ENCODE data around the gene NPAS3.
"Not testable (repeated sequence)": the region's sequence is repeated elsewhere in the genome, so short reads cannot be mapped to it uniquely, and the experiment has no call there.

The NPAS3 gene

DNA sequence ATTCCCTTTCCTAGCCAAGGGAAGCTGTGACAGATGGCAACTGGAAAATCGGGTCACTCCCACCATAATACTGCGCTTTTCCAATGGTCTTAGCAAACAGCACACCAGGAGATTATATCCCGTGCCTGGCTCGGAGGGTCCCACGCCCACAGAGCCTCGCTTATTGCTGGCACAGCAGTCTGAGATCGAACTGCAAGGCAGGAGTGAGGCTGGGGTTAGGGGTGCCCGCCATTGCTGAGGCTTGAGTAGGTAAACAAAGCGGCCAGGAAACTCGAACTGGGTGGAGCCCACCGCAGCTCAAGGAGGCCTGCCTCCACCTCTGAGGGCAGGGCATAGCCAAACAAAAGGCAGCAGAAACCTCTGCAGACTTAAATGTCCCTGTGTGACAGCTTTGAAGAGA lies 149.6 kb downstream of the NPAS3 start:
- not testable (repeated sequence) for DNase-seq

DNA sequence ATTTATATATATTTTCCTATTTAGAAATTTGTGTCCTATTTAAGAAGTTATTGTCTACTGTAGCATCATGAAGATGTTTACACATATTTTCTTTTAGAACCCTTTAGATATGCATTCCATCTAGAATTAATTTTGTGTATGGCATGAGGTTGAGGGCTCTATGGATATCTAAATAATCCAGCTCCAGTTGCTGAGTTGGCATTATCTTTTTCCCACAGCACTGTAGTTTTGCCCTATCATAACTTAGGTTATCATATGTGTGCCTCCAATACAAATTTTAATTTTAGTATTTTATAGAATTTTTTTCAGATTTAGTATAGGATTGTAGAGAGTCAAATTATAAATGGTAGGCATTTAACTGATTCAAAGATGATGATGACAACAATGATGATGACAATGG lies 159.3 kb downstream of the NPAS3 start:
- no peak for DNase-seq

DNA sequence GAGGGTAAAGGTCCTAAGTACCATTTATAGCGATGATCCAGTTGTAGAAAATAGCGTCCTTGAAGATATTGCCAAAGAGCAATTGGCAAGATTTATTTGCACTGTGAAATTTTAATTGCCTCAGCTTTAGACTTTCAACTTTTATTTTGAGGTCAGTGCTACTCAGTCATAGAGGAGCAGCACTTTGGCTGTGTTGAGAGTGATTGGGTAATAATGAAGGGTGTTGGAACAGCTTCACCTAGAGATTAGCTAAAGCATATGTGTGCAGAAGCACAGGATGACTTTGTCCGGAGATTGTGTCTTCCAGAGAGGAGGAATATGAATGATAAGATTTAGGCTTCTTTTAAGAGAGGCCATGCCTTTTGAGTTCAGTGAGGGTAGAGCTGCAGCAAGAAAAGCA lies 164.8 kb downstream of the NPAS3 start:
- DNase-seq = no peak

DNA sequence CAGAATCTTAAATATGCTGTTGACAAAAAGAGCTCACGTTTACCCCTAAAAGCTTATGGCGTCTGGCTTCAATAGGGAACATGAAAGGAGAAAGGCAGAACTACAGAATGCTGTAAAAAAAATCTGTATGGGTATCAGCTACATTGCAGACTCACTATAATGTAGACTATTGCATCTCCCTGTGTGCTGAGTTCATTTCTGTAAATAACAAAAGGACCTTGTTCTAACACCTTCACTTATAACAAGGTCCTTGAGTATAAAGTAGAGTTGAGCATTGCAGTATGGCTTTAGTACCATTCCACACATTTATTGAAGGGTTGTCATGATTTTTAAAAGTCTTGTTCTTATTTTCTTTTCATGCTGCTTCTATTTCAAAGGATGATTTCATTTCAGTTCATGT lies 165.3 kb downstream of the NPAS3 start:
- no peak for DNase-seq

DNA sequence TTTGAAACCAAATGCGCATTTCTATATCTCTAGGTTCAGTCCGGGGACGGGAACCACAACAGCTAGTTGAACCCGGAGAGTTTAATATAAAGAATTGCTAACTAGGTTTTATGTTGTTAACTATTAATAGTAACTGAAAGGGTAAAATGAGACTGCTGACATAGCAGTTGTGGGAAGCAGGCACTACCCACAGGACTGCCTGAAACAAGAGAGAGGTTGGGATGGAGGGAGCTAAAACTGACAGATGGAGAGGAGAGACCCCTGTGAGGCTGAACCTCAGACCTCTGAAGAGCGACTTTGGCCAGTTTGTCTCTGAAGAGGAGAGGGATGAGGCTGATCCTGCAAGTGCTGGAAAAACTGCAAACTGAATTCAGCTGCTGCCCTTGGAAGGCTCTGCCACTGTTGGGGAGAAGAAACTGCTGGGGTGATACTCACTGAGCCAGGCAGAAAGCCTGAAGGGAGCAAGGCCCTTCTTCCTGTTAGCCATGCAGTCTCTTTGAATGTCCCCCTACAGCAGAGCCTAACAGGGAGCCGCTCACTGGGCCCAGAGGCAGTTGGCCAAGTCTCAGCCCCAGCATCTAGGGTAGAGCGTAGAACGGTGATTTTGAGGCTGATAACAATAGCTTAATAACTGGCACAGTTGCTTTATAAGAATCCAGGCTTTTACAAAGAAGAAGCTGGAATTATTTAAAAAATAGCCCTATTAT lies 172.2 kb downstream of the NPAS3 start:
- DNase-seq = no peak

DNA sequence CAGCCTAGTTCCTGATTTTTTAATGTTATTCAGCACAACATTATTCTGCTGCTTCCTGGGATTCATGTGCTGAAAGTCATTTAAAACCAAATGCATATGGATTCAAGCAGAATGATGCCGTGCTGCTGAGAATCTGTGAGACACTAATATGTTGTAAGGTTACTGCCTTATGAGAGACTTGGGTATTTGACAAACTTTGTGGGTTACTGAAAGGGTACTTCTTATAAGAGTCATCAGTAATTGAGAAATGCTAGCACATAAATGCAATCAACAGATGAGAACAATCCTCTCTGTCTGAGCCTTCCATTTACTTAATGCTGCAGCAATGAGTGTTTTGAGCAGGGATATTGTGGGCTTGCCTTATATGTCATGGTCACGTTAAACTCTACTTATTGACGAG lies 175.7 kb downstream of the NPAS3 start:
- DNase-seq = no peak

DNA sequence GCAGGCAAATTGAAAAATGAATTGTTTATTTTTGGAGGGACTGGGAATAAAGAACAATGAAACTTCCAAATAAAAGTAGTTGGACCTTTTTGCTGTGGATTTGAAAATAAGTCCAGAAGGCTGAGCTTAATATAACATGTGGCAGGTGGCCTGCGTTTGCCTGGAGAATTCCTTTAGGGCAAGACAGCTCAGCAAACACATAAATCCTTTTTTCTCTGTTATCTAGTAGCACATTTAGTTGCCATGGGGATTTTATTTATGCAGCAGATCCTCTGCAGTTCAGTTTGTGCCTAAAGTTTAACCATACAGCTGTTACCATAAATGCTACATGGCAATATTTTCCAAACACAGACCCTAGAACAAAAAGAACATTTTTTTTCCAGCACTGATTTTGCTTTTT lies 180.0 kb downstream of the NPAS3 start:
- no peak for DNase-seq

DNA sequence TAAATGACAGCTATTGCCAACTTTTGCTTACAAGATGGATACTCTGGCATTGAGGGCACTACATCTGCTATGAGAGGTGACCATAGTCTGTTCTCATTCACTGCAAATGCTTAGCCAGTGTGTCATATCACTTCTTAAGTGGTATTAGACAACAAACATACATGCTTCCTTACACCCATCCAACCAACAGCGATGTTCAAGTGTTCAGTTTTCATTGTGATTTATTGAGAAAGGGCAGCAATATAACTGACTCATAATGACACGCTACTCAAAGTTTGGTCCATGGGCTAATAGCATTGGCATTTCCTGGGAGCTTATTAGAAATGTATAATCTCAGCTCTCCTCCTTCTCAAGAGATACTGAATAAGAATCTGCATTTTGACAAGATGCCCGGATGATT lies 181.7 kb downstream of the NPAS3 start:
- DNase-seq = no peak

DNA sequence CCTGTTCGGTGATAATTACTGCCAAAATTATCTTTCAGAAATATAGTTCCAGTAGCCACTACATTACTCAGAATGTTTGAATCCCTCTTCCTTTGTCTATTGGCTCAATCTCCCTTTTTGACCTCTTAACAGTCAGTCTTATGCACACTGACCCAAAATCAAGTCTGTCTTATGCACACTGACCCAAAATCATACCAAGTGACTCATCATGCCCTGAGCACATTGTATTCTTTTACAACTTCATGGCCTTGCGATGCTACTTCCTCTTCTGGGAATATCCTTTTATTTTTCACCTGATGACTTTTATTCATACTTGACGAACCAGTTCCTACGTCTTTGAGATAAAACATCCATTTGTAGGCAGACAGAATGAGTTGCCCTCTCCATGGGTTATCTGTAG lies 182.3 kb downstream of the NPAS3 start:
- no peak for DNase-seq

DNA sequence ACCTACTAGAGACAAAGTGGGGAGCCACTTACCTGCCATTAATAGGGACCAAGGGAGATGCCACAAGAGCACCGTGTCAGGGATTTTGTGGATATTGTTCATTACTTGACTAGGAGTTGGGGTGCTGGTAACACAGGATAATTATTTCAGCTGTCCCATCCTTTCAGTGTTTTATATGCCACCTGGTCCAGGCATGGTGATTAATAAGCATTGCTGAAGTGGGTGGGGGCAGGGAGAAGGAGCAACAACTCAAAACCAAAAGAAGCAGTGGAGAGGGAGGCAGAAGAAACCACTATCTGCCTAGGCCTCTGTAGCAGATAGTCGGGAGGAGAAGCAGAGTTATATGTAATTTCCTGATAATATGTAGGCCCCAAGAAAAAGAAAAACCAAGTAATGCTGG lies 184.6 kb downstream of the NPAS3 start:
- DNase-seq = no peak

DNA sequence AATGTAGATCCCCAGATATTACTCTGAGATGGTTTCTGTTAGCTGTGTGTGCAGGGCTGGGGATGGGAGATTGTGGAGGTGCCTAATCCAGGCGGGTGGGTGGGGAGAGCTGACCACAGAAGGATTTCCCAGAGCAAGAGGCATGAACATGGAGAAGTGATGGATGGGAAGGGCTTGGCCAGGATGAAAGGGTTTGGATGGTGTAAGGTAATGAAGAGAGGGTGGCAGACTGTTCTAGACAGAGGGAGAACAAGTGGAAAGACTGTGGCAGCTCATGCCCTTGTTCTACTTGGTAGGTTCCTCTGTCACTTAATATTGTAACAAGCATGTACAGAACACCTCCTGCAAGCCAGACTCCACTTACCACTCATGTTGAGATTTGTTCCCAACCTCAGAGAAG lies 187.8 kb downstream of the NPAS3 start:
- DNase-seq = no peak

DNA sequence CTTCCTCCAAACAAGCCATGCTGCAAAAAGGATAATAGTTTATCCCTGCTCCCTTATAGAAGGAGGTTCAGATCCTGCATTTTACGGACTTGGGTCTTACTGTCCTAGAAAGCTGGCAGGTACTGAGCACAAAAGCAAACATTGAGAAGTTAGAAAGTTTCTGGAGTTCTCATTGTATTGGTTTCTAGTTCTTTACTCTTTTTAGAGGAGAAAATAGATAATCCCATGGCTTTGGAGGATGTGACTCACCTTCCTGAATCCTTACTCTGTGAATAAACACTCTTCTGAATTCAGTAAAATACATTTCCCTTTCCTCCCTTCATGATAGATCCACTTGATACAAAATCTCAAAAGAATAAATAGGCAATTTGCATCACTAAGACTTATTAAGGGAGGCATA lies 188.9 kb downstream of the NPAS3 start:
- DNase-seq = no peak

DNA sequence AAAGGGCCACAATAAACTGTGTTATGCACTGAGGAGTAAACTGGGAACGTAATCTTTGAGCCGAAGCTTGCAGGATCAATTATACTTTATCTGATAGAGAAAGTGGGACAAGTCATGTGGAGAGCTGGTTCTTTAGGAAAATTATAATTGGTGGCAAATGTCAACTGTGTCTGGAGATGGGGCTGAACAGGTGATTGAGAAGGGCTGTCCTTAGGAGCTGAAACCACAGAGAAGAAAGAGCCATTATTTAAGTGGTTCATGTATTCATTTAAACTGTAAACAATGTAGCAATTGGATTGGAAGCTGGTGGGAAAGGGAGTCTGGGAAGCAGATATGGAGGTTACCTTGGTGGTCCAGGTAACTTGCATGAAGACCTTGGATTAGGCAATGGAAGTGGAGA lies 193.1 kb downstream of the NPAS3 start:
- no peak for DNase-seq

DNA sequence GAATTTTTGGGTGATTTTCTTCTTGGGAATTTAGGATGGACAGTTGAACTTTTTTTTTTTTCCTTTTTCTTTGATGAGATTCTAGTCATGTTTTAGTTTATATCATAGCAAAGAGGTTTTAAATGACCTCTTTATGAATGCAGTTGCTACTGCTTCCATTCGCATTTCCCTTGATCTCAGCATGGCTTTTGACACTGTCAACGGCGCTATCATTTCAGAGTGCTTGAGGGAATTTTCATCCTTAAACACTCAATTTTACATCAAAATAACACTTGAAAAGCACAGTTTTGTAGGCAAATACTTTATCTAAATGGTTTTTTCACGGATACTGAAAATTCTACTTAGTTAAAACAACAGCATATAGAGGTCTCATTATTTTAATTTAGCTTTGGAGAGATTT lies 195.5 kb downstream of the NPAS3 start:
- no peak for DNase-seq

DNA sequence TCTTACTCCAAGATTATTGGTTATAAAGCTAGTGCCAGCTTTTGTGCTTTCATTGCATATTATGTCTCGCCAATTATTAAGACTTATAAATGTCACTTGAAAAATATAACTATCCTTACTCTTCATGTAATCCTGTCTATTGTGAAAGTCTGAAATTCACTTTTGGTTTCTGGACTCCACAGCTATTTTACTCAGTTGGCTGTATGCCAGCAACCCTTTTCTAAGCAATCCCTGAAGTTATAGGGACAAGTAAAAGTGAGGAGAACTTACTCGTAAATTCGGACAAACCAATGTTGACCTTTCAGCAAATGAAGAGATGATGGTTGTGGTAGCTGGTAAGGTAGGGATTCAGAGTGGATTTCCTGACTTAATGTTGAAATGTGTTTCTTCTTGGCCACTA lies 196.3 kb downstream of the NPAS3 start:
- no peak for DNase-seq

DNA sequence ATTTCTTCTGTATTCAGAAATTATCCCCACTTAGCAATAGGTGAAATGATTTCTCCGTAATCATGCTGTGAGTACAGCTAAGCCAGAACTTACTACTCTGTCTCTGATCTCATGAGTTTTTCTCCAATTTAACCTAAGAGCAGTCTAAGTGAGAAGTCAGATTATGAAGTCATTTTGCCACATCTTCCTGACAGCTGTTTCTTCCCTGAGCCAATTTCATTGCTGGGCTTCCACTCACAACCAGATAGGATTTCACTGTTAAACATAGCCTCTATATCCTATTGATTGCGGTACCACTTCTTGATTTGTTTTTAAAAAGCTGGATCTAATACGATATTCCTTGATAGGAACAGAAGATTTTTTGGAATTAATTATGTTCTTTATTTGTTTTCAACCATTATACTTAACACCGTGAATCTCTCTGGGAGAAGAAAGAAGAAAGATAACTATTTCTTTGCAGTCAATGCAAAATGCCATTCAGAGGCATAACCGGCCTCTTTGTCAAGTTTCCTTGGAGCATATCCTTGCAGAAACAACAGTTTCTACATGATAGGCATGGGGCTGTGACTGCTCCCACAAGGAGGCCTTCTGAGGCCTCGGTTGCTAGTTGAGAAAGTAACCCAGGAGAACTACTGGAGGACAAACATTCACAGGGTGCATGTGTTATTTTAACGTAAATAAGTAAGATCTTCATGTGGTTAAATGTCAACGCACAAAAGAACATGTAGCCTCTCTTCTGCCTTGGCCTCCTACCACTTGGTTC lies 212.2 kb downstream of the NPAS3 start:
- DNase-seq = no peak

DNA sequence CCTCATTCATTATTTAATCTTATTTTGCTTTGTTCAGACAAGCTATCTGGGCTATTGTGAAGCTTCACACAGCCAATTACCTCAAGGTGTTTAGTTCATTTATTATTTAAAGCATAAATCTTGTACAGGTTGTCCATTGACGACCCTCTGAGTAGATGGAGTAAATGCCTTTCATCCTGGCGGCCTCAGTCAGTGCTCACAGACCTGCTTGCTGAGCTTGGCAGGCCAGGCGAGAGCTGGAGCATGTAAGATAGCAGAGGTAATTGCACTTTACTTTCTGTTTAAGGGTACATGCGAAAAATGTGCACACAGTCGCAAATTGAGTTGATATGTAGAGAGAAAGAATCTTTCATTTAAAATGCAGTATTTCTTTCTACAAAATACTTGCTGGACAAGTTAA lies 224.4 kb downstream of the NPAS3 start:
- DNase-seq = no peak

DNA sequence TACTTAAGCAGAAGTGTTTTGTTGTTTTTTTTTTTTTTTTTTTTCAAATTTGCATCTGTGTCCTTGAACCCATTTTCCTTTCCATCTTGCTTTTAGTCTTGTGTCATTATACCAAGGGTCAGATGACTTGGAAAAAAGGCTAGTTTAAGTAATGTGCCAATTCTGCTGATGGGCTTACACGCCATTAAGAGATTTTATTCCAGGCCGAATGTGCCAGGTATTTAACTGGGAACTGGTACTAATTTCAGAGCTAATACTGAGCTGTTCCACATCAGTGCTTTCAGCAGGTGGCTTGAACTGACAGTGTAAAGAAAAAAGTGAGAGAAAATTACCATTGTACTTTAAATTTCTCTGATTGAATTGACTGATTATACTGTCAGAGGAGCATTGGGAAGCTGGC lies 224.9 kb downstream of the NPAS3 start:
- DNase-seq = no peak

DNA sequence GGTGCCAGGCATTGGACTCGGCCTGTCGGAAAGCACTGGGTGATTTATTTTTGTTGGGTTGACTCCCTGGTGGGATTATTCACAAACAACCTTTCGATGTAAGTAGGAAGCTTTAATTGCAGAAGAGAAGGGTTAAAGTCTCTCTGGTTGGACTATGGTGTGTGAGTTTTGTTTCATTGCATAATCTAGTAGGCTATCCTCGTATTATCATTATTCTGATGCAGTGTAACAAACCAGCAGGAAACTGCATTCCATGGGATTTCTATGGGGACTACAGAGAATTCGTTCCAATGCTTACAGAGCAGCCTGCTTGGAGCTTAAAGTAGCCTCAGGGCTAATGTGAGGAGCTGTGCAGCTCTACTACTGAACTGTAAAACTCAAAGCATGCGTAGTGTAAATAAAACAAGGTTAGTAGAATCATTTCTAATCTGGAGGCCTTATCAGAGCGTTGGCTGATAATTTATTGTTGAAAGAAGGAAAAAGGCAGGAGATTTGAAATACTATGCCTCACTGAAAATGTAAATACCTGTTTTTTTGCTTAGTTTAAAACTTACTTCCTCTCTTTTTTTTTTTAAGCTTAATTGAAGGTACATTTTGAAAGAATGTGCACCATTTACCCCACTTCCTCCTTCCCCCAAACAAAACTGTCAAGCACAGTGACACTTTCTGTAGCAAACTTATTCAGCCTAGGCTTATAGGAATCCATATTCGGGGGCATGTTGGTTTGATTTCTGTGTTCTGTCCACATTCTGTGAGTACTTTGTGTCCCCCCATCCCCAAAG lies 226.7 kb downstream of the NPAS3 start:
- DNase-seq = no peak

DNA sequence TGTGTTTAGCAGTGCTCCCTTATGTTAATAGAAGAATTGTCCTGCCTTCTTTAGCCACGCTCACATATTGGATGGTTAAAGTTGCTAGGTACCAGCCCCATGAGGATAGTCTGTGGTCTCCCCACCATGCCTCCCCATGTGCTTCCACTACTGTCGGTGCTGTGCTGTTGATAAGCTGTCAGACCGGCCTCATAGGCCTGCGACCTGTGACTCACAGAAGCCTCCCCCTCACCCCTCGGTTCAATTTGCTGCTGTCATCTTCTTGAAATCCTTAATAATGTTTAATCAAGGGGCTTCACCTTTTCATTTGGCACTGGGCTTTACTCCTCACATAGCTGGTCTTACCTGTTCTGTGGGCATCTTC lies 227.2 kb downstream of the NPAS3 start:
- no peak for DNase-seq

DNA sequence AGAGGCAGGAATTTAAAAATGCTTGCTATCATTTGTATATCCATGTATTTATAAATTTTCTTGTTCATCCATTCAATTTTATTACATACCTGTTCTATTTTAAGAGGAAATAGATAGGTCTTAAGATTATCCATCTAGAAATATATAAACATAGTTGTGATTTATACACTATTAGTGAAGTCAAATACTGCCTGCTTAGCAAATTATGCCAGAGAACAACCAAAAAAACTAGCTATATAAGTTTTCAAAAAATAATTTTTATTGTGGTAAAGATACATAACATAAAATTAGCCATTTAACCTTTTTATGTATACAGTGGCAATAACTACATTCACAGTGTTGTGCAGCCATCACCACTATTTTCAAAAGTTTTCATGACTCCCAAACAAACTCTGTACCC lies 237.3 kb downstream of the NPAS3 start:
- no peak for DNase-seq

DNA sequence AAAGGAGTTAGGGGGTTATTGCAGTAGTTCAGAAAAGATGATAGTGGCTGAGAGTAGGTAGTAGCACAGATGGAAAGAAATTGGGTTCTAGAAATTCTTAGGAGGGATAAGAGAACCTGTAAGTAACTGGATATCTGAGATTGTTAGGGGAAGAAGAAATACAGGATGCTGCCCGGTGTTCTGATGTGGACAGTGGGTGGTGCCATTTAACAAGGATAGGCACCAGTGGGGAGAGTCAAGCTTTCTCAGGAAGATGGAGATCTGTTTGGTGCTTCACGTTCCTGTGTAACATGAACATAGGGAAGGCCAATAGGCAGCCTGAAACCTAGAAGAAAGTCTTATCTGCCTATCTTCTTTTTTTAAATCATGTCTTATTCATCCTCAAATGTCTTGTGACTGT lies 245.9 kb downstream of the NPAS3 start:
- no peak for DNase-seq

DNA sequence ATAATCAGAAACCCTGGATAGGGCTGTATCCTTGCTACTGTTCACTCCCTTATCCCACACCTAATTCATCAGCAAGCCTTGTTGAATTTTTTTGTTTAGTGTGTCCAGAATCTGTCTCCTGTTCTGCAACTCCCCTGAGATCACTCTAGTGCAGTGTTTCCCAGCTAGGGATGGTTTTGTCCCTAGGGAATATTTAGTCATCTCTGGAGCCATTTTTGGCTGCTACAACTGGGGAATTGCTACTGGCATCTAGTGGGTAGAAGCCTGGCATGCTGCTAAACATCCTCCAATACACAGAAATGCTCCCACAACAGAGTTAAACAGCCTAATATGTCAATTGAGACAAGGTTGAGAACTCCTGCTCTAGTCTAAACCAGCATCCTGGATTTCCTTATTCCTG lies 248.0 kb downstream of the NPAS3 start:
- no peak for DNase-seq

DNA sequence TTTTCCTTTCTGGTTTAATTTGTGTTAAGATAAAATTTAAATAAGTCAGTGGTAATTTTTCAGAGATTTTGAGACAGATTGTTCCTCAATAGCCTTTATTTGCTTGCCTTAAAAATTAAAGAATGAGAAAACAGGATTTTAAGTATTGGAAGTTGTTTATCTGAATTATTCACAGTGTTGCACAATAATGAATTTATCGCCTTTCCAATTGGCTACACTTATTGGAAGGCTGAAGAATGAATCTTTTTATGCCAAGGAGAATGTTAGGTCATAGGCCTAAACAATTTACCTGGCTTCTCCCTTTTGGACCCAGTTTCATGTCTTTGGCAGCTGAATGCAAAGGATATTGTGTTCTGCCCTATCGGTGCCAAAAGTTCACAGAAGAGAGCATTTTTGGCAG lies 250.2 kb downstream of the NPAS3 start:
- no peak for DNase-seq
